A549 (cell line): Measurements from ENCODE around the gene RAMP1. TPM values are rescaled to one million over a fixed set of nuclear protein-coding genes. Genes with fewer than 3 reads are reported as not detected.

Experiments
- ATAC-seq, 2 experiments: fragments of 200-7000 bp in 1 of 2; fragments of >200 bp in 1 of 2; cut with Nextera tagmentation in 1 of 2; cut with Tn5 transposase in 1 of 2; 3 replicates each; pipeline versions ENCODE4 v1.8.0 to v1.9.1; 2018 to 2020; ENCODE audit warnings: mild to moderate bottlenecking in 1 of 2, moderate library complexity in 1 of 2
- CTCF ChIA-PET: fragments of 300-600 bp; sonication (Branson Sonifier 250); formaldehyde crosslinking; extraction: SDS; loops from one replicate; lab custom pipeline; 2021; ENCODE audit warnings: antibody characterized with exemption, inconsistent platforms; lab: Yijun Ruan, JAX
- POLR2A ChIA-PET: fragments of 350-600 bp; formaldehyde crosslinking; extraction: SDS; loops from one replicate; lab custom pipeline; 2021; ENCODE audit warnings: antibody characterized with exemption, inconsistent platforms; lab: Yijun Ruan, JAX
- DNase-seq, 2 experiments: peaks; one replicate each; pipeline versions ENCODE4 v3.0.0 to v3.0.0-alpha.2; 2011 to 2016; ENCODE audit warnings: low read depth in 1 of 2, low spot score in 1 of 2
- FAIRE-seq: peaks from 2 replicates; lab custom pipeline; 2011; peaks lifted over from hg19 to GRCh38; lab: Jason Lieb, UNC
- H3K27ac ChIP-seq, 2 experiments: fragments of >200 bp; sonication (Bioruptor Twin); formaldehyde crosslinking; 3 replicates each; pipeline ENCODE4 v1.5.1; 2016 to 2017
- H3K4me1 ChIP-seq: fragments of >200 bp; sonication (Bioruptor Twin); formaldehyde crosslinking; 3 replicates; pipeline ENCODE4 v1.6.1; 2016
- H3K4me2 ChIP-seq: fragments of >200 bp; sonication (Bioruptor Twin); formaldehyde crosslinking; 3 replicates; pipeline ENCODE4 v1.6.1; 2016
- H3K4me3 ChIP-seq: fragments of >200 bp; sonication (Bioruptor Twin); formaldehyde crosslinking; 3 replicates; pipeline ENCODE4 v1.5.1; 2016
- H3K9me3 ChIP-seq: fragments of >200 bp; sonication (Bioruptor Twin); formaldehyde crosslinking; 3 replicates; pipeline ENCODE4 v1.6.1; 2016
- ATOH8 ChIP-seq: fragments of 250-450 bp; sonication (Bioruptor Pico); IDR thresholded peaks from 2 replicates; pipeline ENCODE4 v1.5.0; 2020; ENCODE audit warnings: low read depth, mild to moderate bottlenecking, moderate library complexity
- CHD4 ChIP-seq: fragments of 200-600 bp; sonication (generic); IDR thresholded peaks from 2 replicates; pipeline ENCODE4 v1.6.1; 2016; ENCODE audit warnings: antibody characterized with exemption, mild to moderate bottlenecking, borderline replicate concordance
- FOSL2 ChIP-seq, 2 experiments: fragments of 450-650 bp in 1 of 2; fragments of >200 bp in 1 of 2; sonication (Bioruptor Twin) in 1 of 2; formaldehyde crosslinking; IDR thresholded peaks; 2 replicates each; pipeline versions ENCODE4 v1.5.0 to v1.6.1; 2016 to 2020; ENCODE audit warnings: mild to moderate bottlenecking in 1 of 2, moderate library complexity in 1 of 2
- GATA3 ChIP-seq: IDR thresholded peaks from 2 replicates; pipeline ENCODE4 v1.6.1; 2012; ENCODE audit warnings: borderline replicate concordance
- HDAC2 ChIP-seq: fragments of 200-600 bp; sonication (generic); IDR thresholded peaks from 2 replicates; pipeline ENCODE4 v1.6.1; 2016
- HEYL ChIP-seq: fragments of 250-450 bp; sonication (Bioruptor Pico); IDR thresholded peaks from 2 replicates; pipeline ENCODE4 v1.8.0; 2021; ENCODE audit warnings: mild to moderate bottlenecking, moderate library complexity
- HOXA7 ChIP-seq: fragments of 250-450 bp; sonication (Bioruptor Pico); IDR thresholded peaks from 2 replicates; pipeline ENCODE4 v1.5.0; 2020; ENCODE audit warnings: mild to moderate bottlenecking, moderate library complexity
- HOXB13 ChIP-seq: fragments of 250-450 bp; sonication (Bioruptor Pico); IDR thresholded peaks from 2 replicates; pipeline ENCODE4 v1.5.0; 2020; ENCODE audit warnings: low read depth, mild to moderate bottlenecking, moderate library complexity
- JUN ChIP-seq, 2 experiments: fragments of >200 bp; sonication (Bioruptor Twin); formaldehyde crosslinking; IDR thresholded peaks; 2 replicates in 1 of 2; 3 replicates in 1 of 2; pipeline ENCODE4 v1.6.1; 2016 to 2017
- KDM5A ChIP-seq: fragments of 200-600 bp; sonication (generic); IDR thresholded peaks from 2 replicates; pipeline ENCODE4 v1.6.1; 2016; ENCODE audit warnings: antibody characterized with exemption, mild to moderate bottlenecking
- NPAS2 ChIP-seq: fragments of 250-450 bp; sonication (Bioruptor Pico); IDR thresholded peaks from 2 replicates; pipeline ENCODE4 v1.8.0; 2022; ENCODE audit warnings: mild to moderate bottlenecking, moderate library complexity, borderline replicate concordance
- NR3C1 ChIP-seq: fragments of >200 bp; sonication (Bioruptor Twin); formaldehyde crosslinking; IDR thresholded peaks from 3 replicates; pipeline ENCODE4 v1.6.1; 2017
- POLR2A ChIP-seq: IDR thresholded peaks from 2 replicates; pipeline ENCODE4 v1.6.1; 2012; ENCODE audit warnings: mild to moderate bottlenecking, low read length
- POLR2AphosphoS2 ChIP-seq: conservative IDR thresholded peaks from 2 replicates; pipeline ENCODE4 v1.6.1; 2012; ENCODE audit warnings: low read length, improper control_type of control experiment, inconsistent platforms
- RCOR1 ChIP-seq: fragments of 150-350 bp; IDR thresholded peaks from 2 replicates; pipeline ENCODE4 v1.6.1; 2014; ENCODE audit warnings: antibody characterized with exemption, low read length, low read depth
- SREBF2 ChIP-seq: fragments of 450-650 bp; IDR thresholded peaks from 2 replicates; pipeline ENCODE4 v1.6.1; 2014; ENCODE audit warnings: mild to moderate bottlenecking, moderate library complexity
- TFCP2L1 ChIP-seq: fragments of 250-450 bp; sonication (Bioruptor Pico); IDR thresholded peaks from 2 replicates; pipeline ENCODE4 v1.5.0; 2021; ENCODE audit warnings: mild to moderate bottlenecking
- TP53 ChIP-seq: fragments of 250-450 bp; sonication (Bioruptor Pico); IDR thresholded peaks from 2 replicates; pipeline ENCODE4 v1.5.0; 2021; ENCODE audit warnings: mild to moderate bottlenecking, moderate library complexity
- ZFP36 ChIP-seq: fragments of 450-650 bp; IDR thresholded peaks from 2 replicates; pipeline ENCODE4 v1.6.1; 2014; ENCODE audit warnings: borderline replicate concordance; ENCODE audit not compliant: partially characterized antibody
- WGBS: methylation state at CpG from one replicate; pipeline ENCODE4 v1.1.6; 2017; ENCODE audit errors: missing lambda C conversion rate; 5-methylcytosine and 5-hydroxymethylcytosine counted together
- polyA plus RNA-seq, 4 experiments: library from polyadenylated mRNA; depleted of rRNA in 3 of 4; stranded (reverse); fragments of >200 nt; fragmentation: RNase III in 1 of 4; extraction: RNeasy Plus Mini Kit Qiagen cat#74134 plus additional on column Dnase treatment in 1 of 4; gene quantifications; 2 replicates in 3 of 4; 3 replicates in 1 of 4; pipeline ENCODE4 v1.2.3, GENCODE V29; 2011 to 2017
- TF ChIP-seq, protein P1 (sequence below): IDR thresholded peaks from 2 replicates; pipeline ENCODE4 v1.6.1; 2012
- TF ChIP-seq, protein P2 (sequence below): fragments of 450-650 bp; IDR thresholded peaks from 2 replicates; pipeline ENCODE4 v1.6.1; 2014; ENCODE audit warnings: antibody characterized with exemption
- TF ChIP-seq, protein P3 (sequence below): fragments of 250-450 bp; sonication (Bioruptor Pico); IDR thresholded peaks from 2 replicates; pipeline ENCODE4 v1.5.0; 2021; ENCODE audit warnings: mild to moderate bottlenecking, moderate library complexity, borderline replicate concordance
- TF ChIP-seq, protein P4 (sequence below): fragments of >200 bp; sonication (Bioruptor Twin); formaldehyde crosslinking; IDR thresholded peaks from 2 replicates; pipeline ENCODE4 v1.6.1; 2016

The RAMP1 gene
- polyA plus RNA-seq, 2 of the 4 experiments (the other 2 are of a cell fraction) = not detected

DNA sequence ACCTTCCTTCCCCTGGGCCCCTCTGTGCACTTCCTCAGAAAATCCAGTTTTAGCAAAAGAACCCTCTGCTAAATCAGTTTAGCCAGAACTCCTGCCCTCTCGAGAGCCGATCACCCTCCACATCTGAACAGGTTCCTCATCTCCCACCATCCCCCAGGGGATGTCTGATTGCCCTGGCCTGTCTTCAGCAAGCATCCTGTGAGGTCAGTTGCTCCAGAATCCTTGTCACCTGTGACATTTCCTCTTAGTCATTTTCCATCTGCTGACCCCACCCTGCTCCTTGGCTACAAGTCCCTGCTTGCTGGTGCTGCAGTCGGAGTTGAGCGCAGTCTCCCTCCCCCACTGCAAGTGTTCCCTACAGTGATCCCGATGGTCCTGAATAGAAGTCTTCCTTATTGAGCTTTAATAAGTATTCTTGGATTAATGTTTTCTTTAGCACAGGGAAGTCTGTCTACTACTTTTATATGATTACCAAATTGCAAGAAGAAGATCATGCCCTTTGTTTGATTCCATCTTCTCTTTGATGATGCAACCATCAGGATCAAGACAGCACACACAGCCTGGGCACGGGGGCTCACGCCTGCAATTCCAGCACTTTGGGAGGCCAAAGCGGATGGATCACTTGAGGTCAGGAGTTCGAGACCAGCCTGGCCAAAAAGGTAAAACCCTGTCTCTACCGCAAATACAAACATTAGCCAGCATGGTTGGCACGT lies 76.5 kb downstream of the RAMP1 start:
- Histone ChIP-seq H3K9me3 (no peaks in the 10 kb centered on the region), H3K4me2 (peak overlapping the region; percentile 45), H3K4me1 (peaks cover 25% of the 10 kb centered on the region; the same call in 2 of the 3 replicates), H3K27ac (no peak overlapping the region), H3K4me3 (no peak overlapping the region)
- 63% methylated on average over 10 of the region's 11 CpGs for WGBS
- ChIA-PET POLR2A (no interaction called here), CTCF (interaction anchor here (0.6 to 1.6 kb wide), 4 partner anchors 9 to 77 kb away, joined by 3 to 4 read pairs (median 3); no protein-coding TSS in a partner anchor)
- FAIRE-seq = no peak
- TF ChIP-seq, protein P1, sequence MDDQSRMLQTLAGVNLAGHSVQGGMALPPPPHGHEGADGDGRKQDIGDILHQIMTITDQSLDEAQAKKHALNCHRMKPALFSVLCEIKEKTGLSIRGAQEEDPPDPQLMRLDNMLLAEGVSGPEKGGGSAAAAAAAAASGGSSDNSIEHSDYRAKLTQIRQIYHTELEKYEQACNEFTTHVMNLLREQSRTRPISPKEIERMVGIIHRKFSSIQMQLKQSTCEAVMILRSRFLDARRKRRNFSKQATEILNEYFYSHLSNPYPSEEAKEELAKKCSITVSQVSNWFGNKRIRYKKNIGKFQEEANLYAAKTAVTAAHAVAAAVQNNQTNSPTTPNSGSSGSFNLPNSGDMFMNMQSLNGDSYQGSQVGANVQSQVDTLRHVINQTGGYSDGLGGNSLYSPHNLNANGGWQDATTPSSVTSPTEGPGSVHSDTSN = no peak
- TF ChIP-seq CHD4 = no peak
- TF ChIP-seq, protein P2, sequence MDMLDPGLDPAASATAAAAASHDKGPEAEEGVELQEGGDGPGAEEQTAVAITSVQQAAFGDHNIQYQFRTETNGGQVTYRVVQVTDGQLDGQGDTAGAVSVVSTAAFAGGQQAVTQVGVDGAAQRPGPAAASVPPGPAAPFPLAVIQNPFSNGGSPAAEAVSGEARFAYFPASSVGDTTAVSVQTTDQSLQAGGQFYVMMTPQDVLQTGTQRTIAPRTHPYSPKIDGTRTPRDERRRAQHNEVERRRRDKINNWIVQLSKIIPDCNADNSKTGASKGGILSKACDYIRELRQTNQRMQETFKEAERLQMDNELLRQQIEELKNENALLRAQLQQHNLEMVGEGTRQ = no peak
- no peak for TF ChIP-seq JUN (IDR thresholded peaks at IDR 0.05)
- no peak for TF ChIP-seq HOXB13
- no peak for TF ChIP-seq KDM5A
- no peak for TF ChIP-seq TFCP2L1 (CRISPR knock-in tag)
- TF ChIP-seq POLR2AphosphoS2 = no peak
- TF ChIP-seq SREBF2 = no peak
- no peak; a peak in 1 of 6 replicates for ATAC-seq
- peak in 1 of 2 experiments; percentile 50 for DNase-seq

- TF ChIP-seq NPAS2 (CRISPR knock-in tag) (no peak), HOXA7 (CRISPR knock-in tag) (no peak), NR3C1 (no peak)
- TF ChIP-seq, all 56 proteins: peak for 0
- Histone ChIP-seq H3K4me3 (no peak overlapping the region), H3K27ac (peak overlapping the region; percentile 2 to 35; a peak in 1 of 6 replicates), H3K4me2 (peak overlapping the region; percentile 29; the same call in 1 of the 3 replicates), H3K9me3 (peaks cover 2% of the 10 kb centered on the region; the same call in 2 of the 3 replicates), H3K4me1 (peaks cover 25% of the 10 kb centered on the region; the same call in 2 of the 3 replicates)
- no peak for FAIRE-seq
- no peak for DNase-seq
- ChIA-PET POLR2A (no interaction called here), CTCF (interaction anchor here (4.6 kb wide), 1 partner anchor 15 kb away, joined by 18 read pairs; no protein-coding TSS in a partner anchor)
- no peak for ATAC-seq
These were observed 79.8 kb downstream of the RAMP1 start for GRCh38 chr2:237939251-237939650.

GRCh38 chr2:237940828-237941227 lies 81.4 kb downstream of the RAMP1 start:
- POLR2A ChIA-PET = no interaction called here
- FAIRE-seq (no peak), DNase-seq (no peak), ATAC-seq (no peak)
- Histone ChIP-seq H3K9me3 (peaks cover 9% of the 10 kb centered on the region; the same call in 2 of the 3 replicates), H3K4me1 (peaks cover 21% of the 10 kb centered on the region; the same call in 2 of the 3 replicates), H3K4me2 (no peak overlapping the region), H3K27ac (no peak overlapping the region), H3K4me3 (no peak overlapping the region)
- TF ChIP-seq NR3C1 (no peak), POLR2AphosphoS2 (no peak), HEYL (CRISPR knock-in tag) (no peak), GATA3 (no peak)
- CTCF ChIA-PET = interaction anchor here (1.0 to 4.6 kb wide), 2 partner anchors 9 to 16 kb away, joined by 3 to 18 read pairs; no protein-coding TSS in a partner anchor

GRCh38 chr2:237941239-237941638 lies 81.8 kb downstream of the RAMP1 start:
- DNase-seq = no peak
- H3K27ac ChIP-seq = no peak overlapping the region
- no peak for FAIRE-seq
- no peak overlapping the region for H3K4me3 ChIP-seq
- ATAC-seq = no peak
- WGBS = 63% methylated on average over 2 of the region's 2 CpGs
- no peak overlapping the region for H3K4me2 ChIP-seq
- CTCF ChIA-PET = interaction anchor here (0.8 to 4.6 kb wide), 3 partner anchors 10 to 429 kb away, joined by 3 to 18 read pairs (median 3); no protein-coding TSS in a partner anchor
- peaks cover 17% of the 10 kb centered on the region; the same call in 2 of the 3 replicates for H3K4me1 ChIP-seq
- H3K9me3 ChIP-seq = peaks cover 9% of the 10 kb centered on the region; the same call in 2 of the 3 replicates
- POLR2A ChIA-PET = no interaction called here
- no peak for TF ChIP-seq RCOR1
- no peak for TF ChIP-seq ZFP36
- no peak for TF ChIP-seq POLR2AphosphoS2
- TF ChIP-seq FOSL2 (IDR thresholded peaks at IDR 0.05) = no peak
- TF ChIP-seq FOSL2 (CRISPR knock-in tag; IDR thresholded peaks at IDR 0.05) = no peak
- TF ChIP-seq POLR2A = no peak
- no peak for TF ChIP-seq HDAC2
- TF ChIP-seq ATOH8 (CRISPR knock-in tag) = no peak
- TF ChIP-seq TP53 (CRISPR knock-in tag) = no peak
- TF ChIP-seq, protein P3, sequence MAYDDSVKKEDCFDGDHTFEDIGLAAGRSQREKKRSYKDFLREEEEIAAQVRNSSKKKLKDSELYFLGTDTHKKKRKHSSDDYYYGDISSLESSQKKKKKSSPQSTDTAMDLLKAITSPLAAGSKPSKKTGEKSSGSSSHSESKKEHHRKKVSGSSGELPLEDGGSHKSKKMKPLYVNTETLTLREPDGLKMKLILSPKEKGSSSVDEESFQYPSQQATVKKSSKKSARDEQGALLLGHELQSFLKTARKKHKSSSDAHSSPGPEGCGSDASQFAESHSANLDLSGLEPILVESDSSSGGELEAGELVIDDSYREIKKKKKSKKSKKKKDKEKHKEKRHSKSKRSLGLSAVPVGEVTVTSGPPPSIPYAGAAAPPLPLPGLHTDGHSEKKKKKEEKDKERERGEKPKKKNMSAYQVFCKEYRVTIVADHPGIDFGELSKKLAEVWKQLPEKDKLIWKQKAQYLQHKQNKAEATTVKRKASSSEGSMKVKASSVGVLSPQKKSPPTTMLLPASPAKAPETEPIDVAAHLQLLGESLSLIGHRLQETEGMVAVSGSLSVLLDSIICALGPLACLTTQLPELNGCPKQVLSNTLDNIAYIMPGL (CRISPR knock-in tag) = no peak
- no peak for TF ChIP-seq NPAS2 (CRISPR knock-in tag)
- TF ChIP-seq, protein P4, sequence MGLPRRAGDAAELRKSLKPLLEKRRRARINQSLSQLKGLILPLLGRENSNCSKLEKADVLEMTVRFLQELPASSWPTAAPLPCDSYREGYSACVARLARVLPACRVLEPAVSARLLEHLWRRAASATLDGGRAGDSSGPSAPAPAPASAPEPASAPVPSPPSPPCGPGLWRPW = no peak
